ENCODE results near the gene CHAC2. TPM values are rescaled to one million over a fixed set of nuclear protein-coding genes. Genes with fewer than 3 reads are reported as not detected.

CHAC2 gene
- total and polyA plus RNA-seq, 2 experiments from 2014 or later, result 17.9 to 25.8 TPM

DNA sequence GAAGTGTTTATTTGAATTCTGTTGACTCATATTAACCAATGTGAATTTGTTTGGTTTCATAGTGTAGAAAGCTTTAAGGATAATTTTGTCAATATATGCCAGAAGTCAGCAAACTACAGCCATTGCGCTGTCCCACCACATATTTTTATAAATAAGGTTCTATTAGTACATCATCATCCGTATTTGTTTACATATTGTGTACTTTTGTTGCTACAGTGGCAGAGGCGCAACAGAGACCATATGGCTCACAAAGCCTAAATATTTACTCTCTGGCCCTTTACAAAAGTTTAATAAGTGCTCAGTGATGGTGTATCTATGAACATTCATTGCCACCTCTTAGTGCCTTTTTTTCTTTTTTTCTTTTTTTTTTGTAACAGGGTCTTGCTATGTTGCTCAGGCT, 25.7 kb downstream of the CHAC2 start:
- H3K27me3 ChIP-seq (ENCODE audit: insufficient read depth), result no peaks in the 10 kb centered on the region
- no peak overlapping the region for H3K4me2 ChIP-seq
- 0 out of 2 replicates have a peak overlapping the region, but pooled peaks have one; percentile 8 for H3K27ac ChIP-seq (ENCODE audit: low read depth)
- H3K27me3 Mint-ChIP-seq (ENCODE audit: insufficient read depth, low read depth, poor library complexity), result peaks cover under 1% of the 10 kb centered on the region
- H3K9me2 ChIP-seq (ENCODE audit: insufficient read depth), result no peaks in the 10 kb centered on the region
- H3K9me3 Mint-ChIP-seq, result no peaks in the 10 kb centered on the region
- no peak overlapping the region for H3K4me3 ChIP-seq
- H3K27ac Mint-ChIP-seq, result no peak overlapping the region
- 0 out of 2 replicates have a peak, but pooled peaks cover 6% of the 10 kb centered on the region for H4K20me1 ChIP-seq (replicated peaks; ENCODE audit: insufficient read depth)
- H3K4me1 Mint-ChIP-seq, result no peaks in the 10 kb centered on the region
- peaks cover 51% of the 10 kb centered on the region for H3K79me2 ChIP-seq (replicated peaks; ENCODE audit: insufficient read depth)
- TF ChIP-seq STAT1 (IDR thresholded peaks at IDR 0.05; ENCODE audit: unreplicated experiment) (no peak), NANOG (IDR thresholded peaks at IDR 0.05; ENCODE audit: borderline replicate concordance) (no peak), EZH2 (IDR thresholded peaks at IDR 0.05; ENCODE audit: low read depth, unreplicated experiment) (no peak), CTCF (conservative IDR thresholded peaks at IDR 0.05; ENCODE audit: low read depth in 2 of 2) (no peak), ETS1 (IDR thresholded peaks at IDR 0.05) (no peak), CREB1 (CRISPR knock-in tag; IDR thresholded peaks at IDR 0.05; ENCODE audit: low read depth) (no peak), ZNF331 (CRISPR knock-in tag; IDR thresholded peaks at IDR 0.05; ENCODE audit: low read depth) (no peak), EZH2phosphoT487 (IDR thresholded peaks at IDR 0.05; ENCODE audit: unreplicated experiment) (no peak)
- ATAC-seq, result no peak
- no peaks in the 10 kb centered on the region; the same call in 1 of the 2 replicates for H3K4me1 ChIP-seq (ENCODE audit: insufficient read depth)
- H3K36me3 Mint-ChIP-seq (ENCODE audit: low read depth), result peaks cover 11% of the 10 kb centered on the region; the same call in 2 of the 3 replicates
- DNase-seq (ENCODE audit: low spot score), result no peak
- no peak overlapping the region for H3K4me3 Mint-ChIP-seq
- no peaks in the 10 kb centered on the region for H3K36me3 ChIP-seq (ENCODE audit: insufficient read depth)
- H3F3A ChIP-seq (replicated peaks; ENCODE audit: low read depth), result no peaks in the 10 kb centered on the region
- no peak overlapping the region for H2AFZ ChIP-seq

DNA sequence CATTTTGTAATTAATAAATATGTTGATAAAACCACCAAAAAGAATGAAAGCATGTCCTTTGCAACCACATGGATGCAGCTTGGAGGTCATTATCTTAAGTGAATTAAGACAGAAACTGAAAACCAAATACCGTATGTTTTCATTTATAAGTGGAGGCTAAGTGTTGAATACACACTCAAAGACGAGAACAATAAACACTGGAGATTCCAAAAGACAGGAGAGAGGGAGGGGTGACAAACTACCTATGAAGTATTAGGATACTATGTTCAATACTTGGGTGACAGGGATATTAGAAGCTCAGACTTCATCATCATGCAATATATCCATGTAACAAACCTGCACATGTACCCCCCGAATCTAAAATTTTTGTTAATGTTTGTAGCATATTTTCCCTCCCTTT, 26.2 kb downstream of the CHAC2 start:
- peaks cover 12% of the 10 kb centered on the region; the same call in 2 of the 3 replicates for H3K36me3 Mint-ChIP-seq (ENCODE audit: low read depth)
- H3K9me3 Mint-ChIP-seq, result no peaks in the 10 kb centered on the region
- Histone ChIP-seq H3K27me3 (ENCODE audit: insufficient read depth) (no peaks in the 10 kb centered on the region), H3K9me2 (ENCODE audit: insufficient read depth) (no peaks in the 10 kb centered on the region), H3K4me3 (no peak overlapping the region), H2AFZ (no peak overlapping the region), H3K4me1 (ENCODE audit: insufficient read depth) (no peaks in the 10 kb centered on the region), H4K20me1 (replicated peaks; ENCODE audit: insufficient read depth) (0 out of 2 replicates have a peak, but pooled peaks cover 6% of the 10 kb centered on the region), H3K36me3 (ENCODE audit: insufficient read depth) (no peaks in the 10 kb centered on the region), H3F3A (replicated peaks; ENCODE audit: low read depth) (no peaks in the 10 kb centered on the region), H3K79me2 (replicated peaks; ENCODE audit: insufficient read depth) (peaks cover 45% of the 10 kb centered on the region), H3K27ac (ENCODE audit: low read depth) (no peak overlapping the region), H3K4me2 (no peak overlapping the region)
- H3K27ac Mint-ChIP-seq, result no peak overlapping the region
- H3K4me1 Mint-ChIP-seq, result no peaks in the 10 kb centered on the region
- DNase-seq (ENCODE audit: low spot score) (no peak), ATAC-seq (no peak)
- no peak overlapping the region for H3K4me3 Mint-ChIP-seq
- H3K27me3 Mint-ChIP-seq (ENCODE audit: insufficient read depth, low read depth, poor library complexity), result no peaks in the 10 kb centered on the region
- TF ChIP-seq POLR2AphosphoS5 (IDR thresholded peaks at IDR 0.05; ENCODE audit: low read depth) (no peak), ZNF114 (CRISPR knock-in tag; IDR thresholded peaks at IDR 0.05) (no peak), CTCF (conservative IDR thresholded peaks at IDR 0.05; ENCODE audit: low read depth in 2 of 2) (no peak), CREB1 (CRISPR knock-in tag; IDR thresholded peaks at IDR 0.05; ENCODE audit: low read depth) (no peak), EZH2 (IDR thresholded peaks at IDR 0.05; ENCODE audit: low read depth, unreplicated experiment) (no peak), STAT1 (IDR thresholded peaks at IDR 0.05; ENCODE audit: unreplicated experiment) (no peak), NANOG (IDR thresholded peaks at IDR 0.05; ENCODE audit: borderline replicate concordance) (no peak)
